HEK293 (cell line): ENCODE data around the gene USP7.

Experiments
- CTCF ChIA-PET: fragments of 350-600 bp; formaldehyde crosslinking; extraction: SDS; loops from one replicate; lab custom pipeline; 2021; ENCODE audit warnings: antibody characterized with exemption; lab: Yijun Ruan, JAX
- POLR2A ChIA-PET: fragments of 300-600 bp; formaldehyde crosslinking; extraction: SDS; loops from one replicate; lab custom pipeline; 2020; ENCODE audit warnings: antibody characterized with exemption, inconsistent platforms; lab: Yijun Ruan, JAX
- H3K27ac ChIP-seq: fragments of 200-500 bp; sonication (Bioruptor generic); 2 replicates; pipeline ENCODE4 v1.5.1; 2014; ENCODE audit warnings: low read depth, low read length, control low read depth, inconsistent platforms; ENCODE audit errors: extremely low read depth
- H3K36me3 ChIP-seq, 2 experiments: fragments of 200-500 bp in 1 of 2; sonication (Bioruptor generic) in 1 of 2; 1 replicate in 1 of 2; 2 replicates in 1 of 2; pipeline ENCODE4 v1.5.1; 2014 to 2017; ENCODE audit warnings: inconsistent platforms in 2 of 2, low read length in 2 of 2; ENCODE audit not compliant: control insufficient read depth in 2 of 2, insufficient read depth in 1 of 2
- H3K4me1 ChIP-seq: fragments of 200-500 bp; sonication (Bioruptor generic); 2 replicates; pipeline ENCODE4 v1.5.1; 2014; ENCODE audit warnings: mild to moderate bottlenecking, low read length, inconsistent platforms; ENCODE audit not compliant: control insufficient read depth, insufficient read depth
- H3K4me3 ChIP-seq: 2 replicates; pipeline ENCODE4 v1.5.1; 2011; ENCODE audit warnings: low read depth, mild to moderate bottlenecking, control low read depth, low read length, moderate library complexity
- H3K9me3 ChIP-seq: fragments of 200-500 bp; sonication (Bioruptor generic); 2 replicates; pipeline ENCODE4 v1.5.1; 2014; ENCODE audit warnings: low read depth, low read length, inconsistent platforms; ENCODE audit not compliant: control insufficient read depth, insufficient read depth
- AEBP2 ChIP-seq: fragments of 450-650 bp; formaldehyde crosslinking; IDR thresholded peaks from 2 replicates; pipeline ENCODE4 v1.5.1; 2016; ENCODE audit warnings: missing biosample characterization, missing genetic modification characterization, borderline replicate concordance
- ATF2 ChIP-seq: fragments of 450-650 bp; formaldehyde crosslinking; IDR thresholded peaks from 2 replicates; pipeline ENCODE4 v1.5.1; 2016; ENCODE audit warnings: missing biosample characterization, missing genetic modification characterization, low read depth
- GLIS2 ChIP-seq: fragments of 450-650 bp; formaldehyde crosslinking; IDR thresholded peaks from 2 replicates; pipeline ENCODE4 v1.5.1; 2016; ENCODE audit warnings: missing biosample characterization, missing genetic modification characterization
- HOXD13 ChIP-seq: sonication (generic); formaldehyde crosslinking; IDR thresholded peaks from 2 replicates; pipeline ENCODE4 v1.8.0; 2022; ENCODE audit warnings: missing genetic modification reagents, borderline replicate concordance
- MEIS1 ChIP-seq: sonication (generic); formaldehyde crosslinking; IDR thresholded peaks from 2 replicates; pipeline ENCODE4 v1.8.1; 2022; ENCODE audit warnings: missing genetic modification reagents, mild to moderate bottlenecking, borderline replicate concordance
- ZBTB17 ChIP-seq: fragments of 450-650 bp; formaldehyde crosslinking; IDR thresholded peaks from 2 replicates; pipeline ENCODE4 v1.5.1; 2016; ENCODE audit warnings: missing biosample characterization, missing genetic modification characterization
- ZBTB7A ChIP-seq: fragments of 450-650 bp; formaldehyde crosslinking; IDR thresholded peaks from 2 replicates; pipeline ENCODE4 v1.5.1; 2016; ENCODE audit warnings: low read depth, missing biosample characterization, missing genetic modification characterization
- ZNF10 ChIP-seq: fragments of 450-650 bp; formaldehyde crosslinking; IDR thresholded peaks from 2 replicates; pipeline ENCODE4 v1.5.1; 2017; ENCODE audit warnings: missing biosample characterization, missing genetic modification characterization
- ZNF132 ChIP-seq: fragments of 450-650 bp; formaldehyde crosslinking; IDR thresholded peaks from 2 replicates; pipeline ENCODE4 v1.5.1; 2017; ENCODE audit warnings: missing biosample characterization, missing genetic modification characterization, borderline replicate concordance
- ZNF23 ChIP-seq: fragments of 450-650 bp; formaldehyde crosslinking; IDR thresholded peaks from 2 replicates; pipeline ENCODE4 v1.5.1; 2016; ENCODE audit warnings: missing biosample characterization, missing genetic modification characterization, borderline replicate concordance
- ZNF26 ChIP-seq: fragments of 450-650 bp; formaldehyde crosslinking; IDR thresholded peaks from 2 replicates; pipeline ENCODE4 v1.5.1; 2016; ENCODE audit warnings: missing biosample characterization, missing genetic modification characterization
- ZNF266 ChIP-seq: fragments of 450-650 bp; formaldehyde crosslinking; IDR thresholded peaks from 2 replicates; pipeline ENCODE4 v1.5.1; 2016; ENCODE audit warnings: missing biosample characterization, missing genetic modification characterization, low read depth
- ZNF302 ChIP-seq: fragments of 450-650 bp; formaldehyde crosslinking; IDR thresholded peaks from 2 replicates; pipeline ENCODE4 v1.5.1; 2016; ENCODE audit warnings: missing biosample characterization, missing genetic modification characterization, low read depth
- ZNF394 ChIP-seq: fragments of 450-650 bp; formaldehyde crosslinking; IDR thresholded peaks from 2 replicates; pipeline ENCODE4 v1.5.1; 2016; ENCODE audit warnings: missing biosample characterization, missing genetic modification characterization, mild to moderate bottlenecking, moderate library complexity, borderline replicate concordance
- ZNF585B ChIP-seq: fragments of 450-650 bp; formaldehyde crosslinking; IDR thresholded peaks from 2 replicates; pipeline ENCODE4 v1.5.1; 2016; ENCODE audit warnings: missing biosample characterization, missing genetic modification characterization
- ZNF623 ChIP-seq: fragments of 450-650 bp; formaldehyde crosslinking; IDR thresholded peaks from 2 replicates; pipeline ENCODE4 v1.5.1; 2016; ENCODE audit warnings: missing biosample characterization, missing genetic modification characterization
- ZNF654 ChIP-seq: fragments of 450-650 bp; formaldehyde crosslinking; IDR thresholded peaks from 2 replicates; pipeline ENCODE4 v1.5.1; 2016; ENCODE audit warnings: low read depth, missing biosample characterization, missing genetic modification characterization
- ZNF664 ChIP-seq: fragments of 450-650 bp; formaldehyde crosslinking; IDR thresholded peaks from 2 replicates; pipeline ENCODE4 v1.5.1; 2016; ENCODE audit warnings: missing biosample characterization, missing genetic modification characterization
- ZNF830 ChIP-seq: fragments of 450-650 bp; IDR thresholded peaks from 2 replicates; pipeline ENCODE4 v1.5.0; 2018; ENCODE audit warnings: missing biosample characterization, missing genetic modification characterization, low read depth, mild to moderate bottlenecking, moderate library complexity
- ZXDB ChIP-seq: fragments of 450-650 bp; formaldehyde crosslinking; IDR thresholded peaks from 2 replicates; pipeline ENCODE4 v1.5.1; 2016; ENCODE audit warnings: missing biosample characterization, missing genetic modification characterization

The USP7 gene

GRCh38 chr16:8903004-8903403, 60.7 kb downstream of the USP7 start:
- CTCF ChIA-PET: no interaction called here
- Histone ChIP-seq H3K4me3 (no peak overlapping the region), H3K36me3 (peaks cover 36 to 97% of the 10 kb centered on the region in 2 experiments), H3K27ac (no peak overlapping the region), H3K9me3 (no peaks in the 10 kb centered on the region)
- POLR2A ChIA-PET: interaction anchor here (0.8 kb wide), 1 partner anchor 33 kb away, joined by 5 read pairs; no protein-coding TSS in a partner anchor
- TF ChIP-seq ZBTB17 (tag by site-specific recombination) (no peak), ZNF26 (no peak), ZNF10 (tag by site-specific recombination) (no peak), ZXDB (tag by site-specific recombination) (no peak), ZNF623 (tag by site-specific recombination) (no peak), ZNF585B (tag by site-specific recombination) (no peak), ZNF394 (tag by site-specific recombination) (no peak)
- TF ChIP-seq, all 188 proteins: peak for 0
- H3K4me1 ChIP-seq: no peaks in the 10 kb centered on the region

GRCh38 chr16:8901320-8901861, 62.3 kb downstream of the USP7 start:
- H3K4me3 ChIP-seq: no peak overlapping the region
- H3K27ac ChIP-seq: no peak overlapping the region
- TF ChIP-seq ZNF654 (no peak), HOXD13 (CRISPR knock-in tag) (no peak), ZNF266 (tag by site-specific recombination) (no peak), AEBP2 (tag by site-specific recombination) (no peak), ZNF302 (no peak), ZBTB7A (no peak), ZNF23 (tag by site-specific recombination) (no peak), MEIS1 (CRISPR knock-in tag) (no peak), ZNF132 (tag by site-specific recombination) (no peak), ZNF664 (tag by site-specific recombination) (no peak), GLIS2 (tag by site-specific recombination) (no peak)
- H3K4me1 ChIP-seq: no peaks in the 10 kb centered on the region
- ChIA-PET CTCF (interaction anchor here (0.6 to 2.4 kb wide), 4 partner anchors 9 to 107 kb away, joined by 3 to 15 read pairs (median 6); no protein-coding TSS in a partner anchor), POLR2A (no interaction called here)
- H3K9me3 ChIP-seq: no peaks in the 10 kb centered on the region
- peaks cover 38 to 96% of the 10 kb centered on the region in 2 experiments for H3K36me3 ChIP-seq

- no peaks in the 10 kb centered on the region for H3K4me1 ChIP-seq
- no peak overlapping the region for H3K27ac ChIP-seq
- TF ChIP-seq ZNF830 (tag by site-specific recombination): no peak
- TF ChIP-seq ATF2 (tag by site-specific recombination): peak; percentile 72; the same call in 1 of the 2 replicates
- H3K4me3 ChIP-seq: no peak overlapping the region
- no peaks in the 10 kb centered on the region for H3K9me3 ChIP-seq
- ChIA-PET CTCF (interaction anchor here (1.8 to 2.4 kb wide), 2 partner anchors 36 to 108 kb away, joined by 9 to 15 read pairs; no protein-coding TSS in a partner anchor), POLR2A (no interaction called here)
- H3K36me3 ChIP-seq: peaks cover 38 to 96% of the 10 kb centered on the region in 2 experiments
These were observed 63.4 kb downstream of the USP7 start for GRCh38 chr16:8900343-8900742.
